SK-N-MC (cell line): ENCODE measurements around the gene TSNAXIP1.

Experiments
- DNase-seq: peaks from one replicate; pipeline ENCODE4 v3.0.0-alpha.2; 2011; ENCODE audit warnings: low read depth, low spot score
- H3K27ac ChIP-seq: fragments of 200-600 bp; sonication (generic); 2 replicates; pipeline ENCODE4 v1.5.1; 2016; ENCODE audit warnings: mixed run types
- H3K36me3 ChIP-seq: fragments of 200-600 bp; sonication (generic); 2 replicates; pipeline ENCODE4 v1.6.1; 2017; ENCODE audit warnings: antibody characterized with exemption, low read length, mixed read lengths; ENCODE audit not compliant: insufficient read depth
- H3K4me3 ChIP-seq: fragments of 200-600 bp; sonication (generic); 2 replicates; pipeline ENCODE4 v1.5.1; 2016
- H3K9ac ChIP-seq: fragments of 200-600 bp; sonication (generic); 2 replicates; pipeline ENCODE4 v1.8.0; 2017; ENCODE audit warnings: mixed run types, mixed read lengths; ENCODE audit not compliant: insufficient read length
- H3K9me3 ChIP-seq: fragments of 200-600 bp; sonication (generic); 2 replicates; pipeline ENCODE4 v1.6.1; 2017; ENCODE audit warnings: low read depth, mild to moderate bottlenecking, antibody characterized with exemption, low read length, moderate library complexity, mixed read lengths
- EZH2 ChIP-seq: fragments of 200-600 bp; sonication (generic); IDR thresholded peaks from one replicate; pipeline ENCODE4 v1.6.1; 2017; ENCODE audit warnings: antibody characterized with exemption
- FOXP2 ChIP-seq: optimal IDR thresholded peaks from 2 replicates; pipeline ENCODE3; 2011; ENCODE audit warnings: mild to moderate bottlenecking, moderate library complexity; ENCODE audit not compliant: insufficient read depth; ENCODE audit errors: extremely low read length, control extremely low read depth
- POLR2AphosphoS5 ChIP-seq: IDR thresholded peaks from 2 replicates; pipeline ENCODE4 v1.6.1; 2012; ENCODE audit warnings: mild to moderate bottlenecking, low read depth, low read length, borderline replicate concordance

TSNAXIP1 gene

DNA sequence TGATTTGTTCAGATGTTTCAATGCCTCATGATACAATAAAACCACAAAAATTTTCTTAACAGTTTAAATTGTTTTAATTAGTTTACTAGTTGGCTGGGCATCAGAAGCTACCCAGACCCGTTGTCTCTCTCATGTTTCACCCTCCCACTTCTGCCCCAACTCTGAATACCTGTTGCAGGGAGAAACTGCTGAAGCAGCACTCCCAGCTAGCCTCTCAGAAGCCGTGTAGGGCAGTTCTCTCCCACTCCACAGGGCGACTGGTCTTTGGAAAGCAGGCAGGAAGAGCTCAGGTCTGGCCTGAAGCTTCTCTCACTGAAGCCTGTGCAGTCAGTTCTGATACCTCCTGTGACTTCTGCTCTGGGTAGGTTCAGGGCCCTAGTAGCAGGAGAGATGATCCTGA, 64.6 kb downstream of the TSNAXIP1 start:
- no peak for TF ChIP-seq EZH2
- no peaks in the 10 kb centered on the region for H3K9me3 ChIP-seq
- H3K4me3 ChIP-seq: no peak overlapping the region
- H3K9ac ChIP-seq: no peak overlapping the region
- H3K27ac ChIP-seq: no peak overlapping the region
- no peak for DNase-seq
- H3K36me3 ChIP-seq: peaks cover 7% of the 10 kb centered on the region; the same call in 1 of the 2 replicates

DNA sequence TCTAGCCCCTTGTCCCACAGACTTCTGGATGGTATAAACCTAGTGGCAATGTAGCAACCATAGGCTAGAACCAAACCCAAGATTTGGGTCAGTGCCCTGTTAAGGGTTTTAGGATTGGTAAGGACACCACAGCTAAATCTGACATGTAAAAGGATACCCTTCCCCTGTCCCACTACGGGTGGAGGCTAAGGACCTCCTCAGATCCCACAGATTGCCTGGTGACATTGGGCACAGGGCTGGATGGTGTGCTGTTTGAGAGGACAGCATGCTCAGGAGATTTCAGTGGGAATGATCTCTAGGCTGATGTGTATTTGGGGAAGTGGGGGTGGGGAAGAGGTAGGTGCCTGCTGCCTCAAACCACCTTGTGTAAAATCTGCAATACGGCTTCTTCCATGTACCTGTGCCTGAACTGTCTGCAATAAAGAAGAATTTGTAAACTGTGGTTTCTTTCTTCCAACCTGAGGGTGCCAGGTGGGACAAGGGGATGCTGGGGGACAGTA, 65.5 kb downstream of the TSNAXIP1 start:
- Histone ChIP-seq H3K4me3 (no peak overlapping the region; the same call in 1 of the 2 replicates), H3K9me3 (no peaks in the 10 kb centered on the region), H3K9ac (no peak overlapping the region), H3K36me3 (peaks cover 7% of the 10 kb centered on the region; the same call in 1 of the 2 replicates), H3K27ac (no peak overlapping the region)
- TF ChIP-seq FOXP2: no peak
- no peak for TF ChIP-seq EZH2
- TF ChIP-seq POLR2AphosphoS5: no peak
- DNase-seq: no peak

DNA sequence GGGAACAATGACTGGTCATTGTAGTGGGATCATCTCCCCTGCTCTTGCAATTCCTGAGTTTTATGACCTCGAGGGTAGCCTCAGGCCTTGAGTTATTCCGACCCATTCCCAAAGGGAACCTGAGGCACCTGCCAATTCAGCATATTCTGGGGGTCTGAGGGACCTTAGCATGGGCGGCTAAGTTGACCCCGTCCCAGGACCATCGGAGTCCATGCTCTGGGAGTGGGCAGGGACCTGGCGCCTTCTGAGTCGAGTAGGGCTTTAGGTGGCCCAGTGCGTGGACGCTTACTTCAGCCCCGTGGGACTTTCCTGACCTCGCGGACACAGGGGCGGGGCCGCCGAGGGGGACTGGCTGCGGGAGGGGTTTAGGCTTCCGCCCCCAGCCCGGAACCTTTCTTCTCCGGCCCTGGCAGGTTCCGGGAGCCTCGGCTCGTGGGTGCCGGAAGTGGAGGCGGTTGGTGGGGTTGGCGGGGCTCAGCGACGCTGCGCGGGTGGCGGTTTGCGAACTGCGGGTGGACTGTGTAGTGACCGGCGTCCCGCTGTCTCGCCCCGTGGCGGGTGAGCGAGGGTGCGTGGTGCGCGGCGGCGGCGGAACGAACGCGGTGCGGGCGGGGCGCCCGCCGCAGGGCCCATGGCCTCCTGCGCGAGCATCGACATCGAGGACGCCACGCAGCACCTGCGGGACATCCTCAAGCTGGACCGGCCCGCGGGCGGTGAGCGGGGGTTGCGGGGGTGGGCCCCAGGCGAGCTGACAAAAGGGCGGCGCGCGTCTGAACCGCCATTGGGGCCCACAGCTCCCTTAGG, 66.1 kb downstream of the TSNAXIP1 start, which contains the start of gene EDC4:
Gene EDC4 (plus strand): TSS at position 422 of the 804 bp plus-strand sequence. CDS start 210 bp downstream, at position 632.
- DNase-seq: no peak
- peaks cover 7% of the 10 kb centered on the region; the same call in 1 of the 2 replicates for H3K36me3 ChIP-seq

DNA sequence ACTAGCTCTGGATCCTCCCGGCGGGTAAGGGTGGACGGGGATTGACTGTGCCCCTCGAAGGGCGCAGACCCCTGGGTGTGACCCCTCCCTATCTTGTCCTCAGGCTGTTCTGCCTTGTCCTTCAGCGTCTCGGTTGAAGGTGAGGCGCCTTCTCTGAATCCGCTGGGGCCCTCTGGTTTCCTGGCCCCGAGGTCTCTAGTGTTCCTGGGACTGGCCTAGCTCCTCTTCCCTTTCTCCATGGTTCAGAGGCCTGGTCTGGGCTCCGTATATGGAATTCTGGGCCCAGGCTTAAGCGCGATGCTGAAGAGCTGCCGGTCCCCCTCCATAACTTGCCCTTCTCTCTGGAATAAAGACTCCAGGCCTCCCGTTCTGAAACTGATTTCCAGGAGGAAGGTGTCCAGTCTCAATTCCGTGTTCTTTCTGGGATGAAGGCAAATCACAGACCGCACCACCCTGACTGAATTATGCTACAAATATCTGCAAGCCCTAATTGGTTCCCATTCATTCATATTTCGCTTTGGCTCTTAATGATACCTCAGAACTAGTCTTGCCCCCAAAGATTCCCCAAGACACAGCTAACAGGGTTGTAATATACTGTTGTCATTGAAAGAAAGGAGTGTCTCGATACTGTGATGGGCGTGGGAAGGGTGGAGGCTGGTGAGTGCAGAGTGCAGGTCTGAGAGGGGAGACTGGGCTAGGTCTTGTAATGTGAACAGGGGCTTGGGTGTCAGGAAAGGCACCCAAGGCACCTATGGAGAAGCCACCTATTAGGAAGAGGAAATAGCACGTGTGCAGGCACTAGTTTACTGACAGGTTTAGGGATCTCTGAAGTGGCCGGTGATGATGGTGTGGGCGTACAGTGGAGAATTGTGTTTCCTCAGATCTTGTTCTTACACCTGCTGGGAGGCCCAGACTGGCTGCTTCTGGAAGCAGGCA, 67.0 kb downstream of the TSNAXIP1 start:
- TF ChIP-seq POLR2AphosphoS5 (no peak), FOXP2 (no peak), EZH2 (no peak)
- peak overlapping the region; percentile 81 for H3K4me3 ChIP-seq
- H3K27ac ChIP-seq: no peak overlapping the region
- DNase-seq: no peak
- no peaks in the 10 kb centered on the region for H3K9me3 ChIP-seq
- peaks cover 2% of the 10 kb centered on the region; the same call in 1 of the 2 replicates for H3K36me3 ChIP-seq
- H3K9ac ChIP-seq: peak overlapping the region; percentile 88

More for the DNA sequence above, 66.1 kb downstream of the TSNAXIP1 start, which contains the start of gene EDC4:
- no peak for TF ChIP-seq EZH2
- TF ChIP-seq FOXP2: no peak
- peak; percentile 85 for TF ChIP-seq POLR2AphosphoS5
- Histone ChIP-seq H3K4me3 (peak within 1 kb of the TSS; percentile 81), H3K27ac (no peak within 1 kb of the TSS), H3K9me3 (no peaks in the 10 kb centered on the region), H3K9ac (peak within 1 kb of the TSS; percentile 88)

DNA sequence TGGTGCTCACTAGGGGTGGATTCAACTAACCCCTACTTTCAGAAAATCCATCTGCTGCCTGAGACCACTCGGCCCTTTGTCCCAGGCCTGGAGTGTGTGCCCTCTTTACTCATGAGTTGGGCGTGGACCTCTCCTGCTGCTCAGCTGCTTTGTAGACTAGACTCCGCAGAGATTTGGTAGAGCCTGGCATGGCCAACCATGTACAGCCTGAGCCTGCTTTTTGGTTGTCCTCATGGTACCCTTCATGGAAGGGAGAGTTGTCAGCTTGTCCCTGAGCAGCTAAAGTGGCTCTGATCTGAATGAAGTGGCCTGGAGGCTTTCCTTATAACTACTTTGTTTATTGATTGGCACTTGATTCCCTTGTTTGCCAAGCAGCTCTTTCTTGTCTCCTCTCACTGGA, 67.7 kb downstream of the TSNAXIP1 start:
- Histone ChIP-seq H3K36me3 (peaks cover 6% of the 10 kb centered on the region; the same call in 1 of the 2 replicates), H3K4me3 (peak overlapping the region; percentile 81), H3K9ac (no peak overlapping the region), H3K9me3 (no peaks in the 10 kb centered on the region), H3K27ac (no peak overlapping the region)
- TF ChIP-seq FOXP2 (no peak), EZH2 (no peak), POLR2AphosphoS5 (no peak)
- no peak for DNase-seq

DNA sequence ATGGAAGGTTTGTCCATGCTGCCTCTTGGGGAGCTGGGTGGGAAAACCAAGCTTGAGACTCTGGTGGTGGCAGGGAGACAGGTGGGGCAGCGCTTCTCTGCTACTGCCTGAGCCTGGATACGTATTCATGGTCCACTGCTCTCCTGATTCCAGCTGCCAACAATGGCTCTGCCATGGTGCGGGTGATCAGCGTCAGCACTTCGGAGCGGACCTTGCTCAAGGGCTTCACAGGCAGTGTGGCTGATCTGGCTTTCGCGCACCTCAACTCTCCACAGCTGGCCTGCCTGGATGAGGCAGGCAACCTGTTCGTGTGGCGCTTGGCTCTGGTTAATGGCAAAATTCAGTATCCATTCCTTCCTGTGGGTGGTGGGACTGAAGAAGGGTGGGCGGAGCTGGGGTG, 70.4 kb downstream of the TSNAXIP1 start:
- TF ChIP-seq EZH2 (no peak), FOXP2 (no peak), POLR2AphosphoS5 (no peak)
- no peak for DNase-seq
- Histone ChIP-seq H3K36me3 (peaks cover 4% of the 10 kb centered on the region; the same call in 1 of the 2 replicates), H3K27ac (no peak overlapping the region), H3K4me3 (no peak overlapping the region), H3K9ac (no peak overlapping the region), H3K9me3 (no peaks in the 10 kb centered on the region)
